ENCODE measurements around the gene ACAN.

- no peak for TF ChIP-seq CTCF (conservative IDR thresholded peaks at IDR 0.05)
- TF ChIP-seq EZH2 (IDR thresholded peaks at IDR 0.05; ENCODE audit: low read depth): no peak
Observed at GRCh38 chr15:88920186-88920891, 117.1 kb downstream of the ACAN start.

All from PC-9 (cell line).